Astrocyte (in vitro differentiated cells and primary cell): Measurements from ENCODE around the gene SNAI1. TPM values are rescaled to one million over a fixed set of nuclear protein-coding genes. Genes with fewer than 3 reads are reported as not detected.
A peak's percentile ranks its signal among the peaks of the same experiment; 100 is the strongest.

Experiments
- DNase-seq: peaks from one replicate; pipeline ENCODE4 v3.0.0-alpha.2; 2010; ENCODE audit warnings: low read depth
- FAIRE-seq: peaks from 2 replicates; lab custom pipeline; 2011; peaks lifted over from hg19 to GRCh38; lab: Jason Lieb, UNC
- H2AFZ ChIP-seq: 2 replicates; pipeline ENCODE4 v1.6.0; 2012; ENCODE audit warnings: low read depth, low read length, inconsistent platforms
- H3K27ac ChIP-seq: 2 replicates; pipeline ENCODE4 v1.5.1; 2011; ENCODE audit warnings: low read depth, low read length, inconsistent platforms
- H3K27me3 ChIP-seq: 2 replicates; pipeline ENCODE4 v1.6.0; 2011; ENCODE audit warnings: low read length, inconsistent platforms; ENCODE audit not compliant: insufficient read depth
- H3K36me3 ChIP-seq: 2 replicates; pipeline ENCODE4 v1.5.1; 2011; ENCODE audit warnings: low read length, inconsistent platforms; ENCODE audit not compliant: insufficient read depth
- H3K4me1 ChIP-seq: 2 replicates; pipeline ENCODE4 v1.5.1; 2011; ENCODE audit warnings: low read length, inconsistent platforms; ENCODE audit not compliant: insufficient read depth
- H3K4me2 ChIP-seq: 2 replicates; pipeline ENCODE4 v1.6.0; 2012; ENCODE audit warnings: low read length, inconsistent platforms
- H3K4me3 ChIP-seq: 2 replicates; pipeline ENCODE4 v1.5.1; 2011; ENCODE audit warnings: low read depth, mild to moderate bottlenecking, low read length, inconsistent platforms; ENCODE audit not compliant: insufficient read depth
- H3K79me2 ChIP-seq: 2 replicates; pipeline ENCODE4 v1.6.0; 2012; ENCODE audit warnings: mild to moderate bottlenecking, low read length, inconsistent platforms; ENCODE audit not compliant: insufficient read depth
- H3K9ac ChIP-seq: 2 replicates; pipeline ENCODE4 v1.6.0; 2012; ENCODE audit warnings: mild to moderate bottlenecking, low read length, inconsistent platforms
- H3K9me3 ChIP-seq: 2 replicates; pipeline ENCODE4 v1.5.1; 2012; ENCODE audit warnings: low read depth, mild to moderate bottlenecking, low read length, inconsistent platforms; ENCODE audit not compliant: insufficient read depth
- H4K20me1 ChIP-seq: 2 replicates; pipeline ENCODE4 v1.6.0; 2012; ENCODE audit warnings: low read length, inconsistent platforms; ENCODE audit not compliant: insufficient read depth
- H3K27ac Mint-ChIP-seq: one replicate; pipeline ENCODE4 v1.8.0; 2021; ENCODE audit warnings: mild to moderate bottlenecking, mixed read lengths; ENCODE audit not compliant: unreplicated experiment
- H3K27me3 Mint-ChIP-seq: one replicate; pipeline ENCODE4 v1.8.0; 2021; ENCODE audit warnings: low read depth, mixed read lengths; ENCODE audit not compliant: unreplicated experiment
- H3K36me3 Mint-ChIP-seq: one replicate; pipeline ENCODE4 v1.8.0; 2021; ENCODE audit warnings: low read depth, mixed read lengths; ENCODE audit not compliant: unreplicated experiment
- H3K4me1 Mint-ChIP-seq: one replicate; pipeline ENCODE4 v1.8.0; 2021; ENCODE audit warnings: low read depth, mixed read lengths; ENCODE audit not compliant: unreplicated experiment
- H3K4me3 Mint-ChIP-seq: one replicate; pipeline ENCODE4 v1.8.0; 2021; ENCODE audit warnings: mild to moderate bottlenecking, moderate library complexity, mixed read lengths; ENCODE audit not compliant: unreplicated experiment
- H3K9me3 Mint-ChIP-seq: one replicate; pipeline ENCODE4 v1.8.0; 2021; ENCODE audit warnings: mild to moderate bottlenecking, mixed read lengths; ENCODE audit not compliant: unreplicated experiment
- EZH2 ChIP-seq: IDR thresholded peaks from 2 replicates; pipeline ENCODE4 v1.6.1; 2012; ENCODE audit warnings: mild to moderate bottlenecking, low read length, inconsistent platforms; ENCODE audit not compliant: insufficient read depth
- total RNA-seq: library from RNA; stranded (reverse); gene quantifications from 2 replicates; pipeline ENCODE4 v1.2.1, GENCODE V29; 2021
- TF ChIP-seq, protein P1 (sequence below): IDR thresholded peaks from 2 replicates; pipeline ENCODE4 v1.5.1; 2011; ENCODE audit warnings: low read depth, mild to moderate bottlenecking, inconsistent platforms, low read length, moderate library complexity; ENCODE audit not compliant: insufficient read depth

SNAI1 gene
- total RNA-seq, 1 donor from 2014 or later: 9.1 TPM

GRCh38 chr20:50022676-50023075, 39.9 kb downstream of the SNAI1 start:
- peaks cover 22% of the 10 kb centered on the region for H3K4me1 ChIP-seq
- H4K20me1 ChIP-seq: no peaks in the 10 kb centered on the region
- H3K27me3 ChIP-seq: no peaks in the 10 kb centered on the region
- no peak for DNase-seq
- no peaks in the 10 kb centered on the region for H3K36me3 ChIP-seq
- no peaks in the 10 kb centered on the region for H3K79me2 ChIP-seq
- Mint-ChIP-seq H3K36me3 (no peaks in the 10 kb centered on the region), H3K27ac (peak overlapping the region; percentile 41), H3K9me3 (no peaks in the 10 kb centered on the region), H3K4me1 (peaks cover 13% of the 10 kb centered on the region), H3K27me3 (peaks cover 3% of the 10 kb centered on the region), H3K4me3 (no peak overlapping the region)
- no peak overlapping the region for H3K9ac ChIP-seq
- H3K27ac ChIP-seq: no peak overlapping the region
- no peak overlapping the region for H3K4me2 ChIP-seq
- no peak overlapping the region for H3K4me3 ChIP-seq
- TF ChIP-seq EZH2: no peak
- TF ChIP-seq, protein P1, sequence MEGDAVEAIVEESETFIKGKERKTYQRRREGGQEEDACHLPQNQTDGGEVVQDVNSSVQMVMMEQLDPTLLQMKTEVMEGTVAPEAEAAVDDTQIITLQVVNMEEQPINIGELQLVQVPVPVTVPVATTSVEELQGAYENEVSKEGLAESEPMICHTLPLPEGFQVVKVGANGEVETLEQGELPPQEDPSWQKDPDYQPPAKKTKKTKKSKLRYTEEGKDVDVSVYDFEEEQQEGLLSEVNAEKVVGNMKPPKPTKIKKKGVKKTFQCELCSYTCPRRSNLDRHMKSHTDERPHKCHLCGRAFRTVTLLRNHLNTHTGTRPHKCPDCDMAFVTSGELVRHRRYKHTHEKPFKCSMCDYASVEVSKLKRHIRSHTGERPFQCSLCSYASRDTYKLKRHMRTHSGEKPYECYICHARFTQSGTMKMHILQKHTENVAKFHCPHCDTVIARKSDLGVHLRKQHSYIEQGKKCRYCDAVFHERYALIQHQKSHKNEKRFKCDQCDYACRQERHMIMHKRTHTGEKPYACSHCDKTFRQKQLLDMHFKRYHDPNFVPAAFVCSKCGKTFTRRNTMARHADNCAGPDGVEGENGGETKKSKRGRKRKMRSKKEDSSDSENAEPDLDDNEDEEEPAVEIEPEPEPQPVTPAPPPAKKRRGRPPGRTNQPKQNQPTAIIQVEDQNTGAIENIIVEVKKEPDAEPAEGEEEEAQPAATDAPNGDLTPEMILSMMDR: no peak
- no peaks in the 10 kb centered on the region for H3K9me3 ChIP-seq
- FAIRE-seq: no peak
- no peak overlapping the region for H2AFZ ChIP-seq

DNA sequence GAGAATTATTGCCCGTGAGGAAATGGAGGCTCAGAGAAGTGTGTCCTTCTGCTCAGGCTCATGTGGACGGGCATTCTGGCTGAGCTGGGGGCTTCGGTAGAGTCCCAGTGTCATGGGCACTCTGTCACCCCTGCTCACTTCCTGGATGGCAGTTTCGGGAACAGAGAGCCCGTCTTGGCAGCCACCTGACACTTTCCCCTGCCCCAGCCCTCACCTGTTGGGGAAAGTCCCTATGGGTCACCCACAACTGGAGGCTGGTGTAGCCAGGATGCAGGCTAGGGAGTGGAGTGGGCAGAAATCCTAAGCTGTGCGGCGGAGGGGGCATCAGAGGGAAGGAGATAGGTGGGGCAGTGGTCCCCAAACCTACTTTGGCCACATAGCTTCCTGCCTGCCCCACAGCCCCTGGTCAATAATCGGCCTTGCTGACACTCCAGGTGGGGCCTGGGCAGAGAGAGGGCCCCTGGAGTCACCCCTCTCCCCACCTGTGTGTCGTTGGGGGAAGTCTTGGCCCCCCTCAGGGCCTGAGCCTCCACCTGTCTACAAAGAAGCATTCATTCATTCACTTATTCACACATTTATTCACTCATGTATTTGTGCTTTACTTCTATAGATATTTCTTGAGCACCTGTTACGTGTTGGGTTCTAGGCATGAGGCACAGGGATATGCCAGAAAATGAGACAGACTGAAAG, 40.5 kb downstream of the SNAI1 start:
- Histone ChIP-seq H4K20me1 (no peaks in the 10 kb centered on the region), H3K9me3 (no peaks in the 10 kb centered on the region), H3K27me3 (no peaks in the 10 kb centered on the region), H3K36me3 (no peaks in the 10 kb centered on the region), H3K27ac (no peak overlapping the region), H3K4me3 (no peak overlapping the region), H2AFZ (no peak overlapping the region), H3K79me2 (no peaks in the 10 kb centered on the region), H3K4me1 (peaks cover 26% of the 10 kb centered on the region), H3K4me2 (no peak overlapping the region), H3K9ac (no peak overlapping the region)
- H3K4me1 Mint-ChIP-seq: peaks cover 15% of the 10 kb centered on the region
- peak overlapping the region; percentile 70 for H3K27ac Mint-ChIP-seq
- no peak for FAIRE-seq
- H3K27me3 Mint-ChIP-seq: peaks cover 3% of the 10 kb centered on the region
- no peak for DNase-seq
- H3K9me3 Mint-ChIP-seq: no peaks in the 10 kb centered on the region
- TF ChIP-seq EZH2: no peak
- TF ChIP-seq, protein P1: no peak
- H3K36me3 Mint-ChIP-seq: no peaks in the 10 kb centered on the region
- H3K4me3 Mint-ChIP-seq: no peak overlapping the region
